IPS DF 6.9 (cell line): ENCODE data around the gene ZSCAN31.
"Not testable (repeated sequence)": the region's sequence is repeated elsewhere in the genome, so short reads cannot be mapped to it uniquely, and the experiment has no call there.

Experiments
- DNase-seq: peaks from one replicate; pipeline ENCODE4 v3.0.0-alpha.2; 2013; ENCODE audit warnings: low read depth, low spot score
- H3K27ac ChIP-seq: one replicate; pipeline ENCODE4 v1.5.1; 2013; ENCODE audit warnings: low read length, control low read depth
- H3K27me3 ChIP-seq: 2 replicates; pipeline ENCODE4 v1.6.1; 2013; ENCODE audit warnings: mild to moderate bottlenecking, low read length; ENCODE audit not compliant: control insufficient read depth, insufficient read depth
- H3K36me3 ChIP-seq: 2 replicates; pipeline ENCODE4 v1.6.1; 2013; ENCODE audit warnings: low read length; ENCODE audit not compliant: control insufficient read depth, insufficient read depth
- H3K4me1 ChIP-seq: 2 replicates; pipeline ENCODE4 v1.6.1; 2013; ENCODE audit warnings: low read length; ENCODE audit not compliant: control insufficient read depth, insufficient read depth
- H3K4me3 ChIP-seq: 2 replicates; pipeline ENCODE4 v1.5.1; 2013; ENCODE audit warnings: mild to moderate bottlenecking, low read length
- H3K9me3 ChIP-seq: 2 replicates; pipeline ENCODE4 v1.6.1; 2013; ENCODE audit warnings: low read length, inconsistent platforms; ENCODE audit not compliant: control insufficient read depth, insufficient read depth
- WGBS: extraction: QIAGEN DNeasy Blood & Tissue Kit; methylation state at CpG from one replicate; pipeline ENCODE4 v1.1.7; 2013; ENCODE audit warnings: mixed read lengths, missing lambda C conversion rate; ENCODE audit not compliant: insufficient read length, insufficient coverage; 5-methylcytosine and 5-hydroxymethylcytosine counted together

The ZSCAN31 gene

GRCh38 chr6:28336284-28337120 lies 554 bp upstream of the ZSCAN31 start:
- H3K4me3 ChIP-seq: peak overlapping the region; percentile 59; the same call in 1 of the 2 replicates
- H3K9me3 ChIP-seq: no peaks in the 10 kb centered on the region
- H3K4me1 ChIP-seq: no peaks in the 10 kb centered on the region
- WGBS: 100% methylated on average over 4 of the region's 24 CpGs
- no peaks in the 10 kb centered on the region for H3K36me3 ChIP-seq
- no peak overlapping the region for H3K27ac ChIP-seq
- DNase-seq: no peak
- no peaks in the 10 kb centered on the region for H3K27me3 ChIP-seq

GRCh38 chr6:28335040-28335563 lies 846 bp downstream of the ZSCAN31 start:
- no CpG with 5 or more reads among the region's 12 CpGs for WGBS
- no peak for DNase-seq
- Histone ChIP-seq H3K4me1 (no peaks in the 10 kb centered on the region), H3K27me3 (no peaks in the 10 kb centered on the region), H3K27ac (no peak overlapping the region), H3K36me3 (no peaks in the 10 kb centered on the region), H3K4me3 (peak overlapping the region; percentile 59; the same call in 1 of the 2 replicates), H3K9me3 (no peaks in the 10 kb centered on the region)

GRCh38 chr6:28334286-28335039 lies 1.5 kb downstream of the ZSCAN31 start:
- DNase-seq: no peak
- Histone ChIP-seq H3K4me1 (no peaks in the 10 kb centered on the region), H3K27me3 (no peaks in the 10 kb centered on the region), H3K9me3 (no peaks in the 10 kb centered on the region), H3K4me3 (peak overlapping the region; percentile 59; the same call in 1 of the 2 replicates), H3K36me3 (no peaks in the 10 kb centered on the region), H3K27ac (no peak overlapping the region)
- 100% methylated on average over 1 of the region's 7 CpGs for WGBS

GRCh38 chr6:28333599-28334018 lies 2.3 kb downstream of the ZSCAN31 start:
- Histone ChIP-seq H3K4me3 (no peak overlapping the region), H3K27me3 (no peaks in the 10 kb centered on the region), H3K27ac (no peak overlapping the region), H3K36me3 (peaks cover 3% of the 10 kb centered on the region; the same call in 1 of the 2 replicates), H3K4me1 (no peaks in the 10 kb centered on the region), H3K9me3 (peaks cover 2% of the 10 kb centered on the region; the same call in 1 of the 2 replicates)
- DNase-seq: no peak
- no CpG with 5 or more reads among the region's 1 CpG for WGBS

GRCh38 chr6:28333047-28333446 lies 2.9 kb downstream of the ZSCAN31 start:
- no peaks in the 10 kb centered on the region for H3K4me1 ChIP-seq
- H3K4me3 ChIP-seq: no peak overlapping the region
- no CpG with 5 or more reads among the region's 2 CpGs for WGBS
- DNase-seq: no peak
- H3K27ac ChIP-seq: no peak overlapping the region
- no peaks in the 10 kb centered on the region for H3K27me3 ChIP-seq
- peaks cover 3% of the 10 kb centered on the region; the same call in 1 of the 2 replicates for H3K36me3 ChIP-seq
- H3K9me3 ChIP-seq: peaks cover 2% of the 10 kb centered on the region; the same call in 1 of the 2 replicates

- no peak overlapping the region for H3K27ac ChIP-seq
- no peaks in the 10 kb centered on the region for H3K4me1 ChIP-seq
- H3K27me3 ChIP-seq: no peaks in the 10 kb centered on the region
- peaks cover 9% of the 10 kb centered on the region for H3K9me3 ChIP-seq
- no CpG with 5 or more reads among the region's 1 CpG for WGBS
- H3K36me3 ChIP-seq: peaks cover 12% of the 10 kb centered on the region
- H3K4me3 ChIP-seq: no peak overlapping the region
- DNase-seq: no peak
Observed at GRCh38 chr6:28330041-28330440, 5.9 kb downstream of the ZSCAN31 start.

GRCh38 chr6:28326371-28326948 lies 9.5 kb downstream of the ZSCAN31 start:
- Histone ChIP-seq H3K27me3 (no peaks in the 10 kb centered on the region), H3K27ac (no peak overlapping the region), H3K4me1 (no peaks in the 10 kb centered on the region), H3K4me3 (no peak overlapping the region), H3K9me3 (peaks cover 9% of the 10 kb centered on the region), H3K36me3 (peaks cover 12% of the 10 kb centered on the region)
- WGBS: no CpG with 5 or more reads among the region's 7 CpGs
- DNase-seq: no peak

GRCh38 chr6:28323813-28324424 lies 12.0 kb downstream of the ZSCAN31 start:
- Histone ChIP-seq H3K4me1 (no peaks in the 10 kb centered on the region), H3K27me3 (no peaks in the 10 kb centered on the region), H3K36me3 (peaks cover 8% of the 10 kb centered on the region), H3K4me3 (no peak overlapping the region), H3K27ac (no peak overlapping the region), H3K9me3 (peaks cover 7% of the 10 kb centered on the region)
- WGBS: no CpG with 5 or more reads among the region's 1 CpG
- no peak for DNase-seq

GRCh38 chr6:28322661-28323060 lies 13.3 kb downstream of the ZSCAN31 start:
- no peak for DNase-seq
- Histone ChIP-seq H3K4me3 (no peak overlapping the region), H3K9me3 (peaks cover 7% of the 10 kb centered on the region), H3K4me1 (no peaks in the 10 kb centered on the region), H3K27ac (no peak overlapping the region), H3K36me3 (peaks cover 8% of the 10 kb centered on the region; the same call in 1 of the 2 replicates), H3K27me3 (no peaks in the 10 kb centered on the region)
- WGBS: no CpG with 5 or more reads among the region's 3 CpGs

GRCh38 chr6:28317866-28318265 lies 18.1 kb downstream of the ZSCAN31 start:
- not testable (repeated sequence) for H3K4me1 ChIP-seq, H3K36me3 ChIP-seq, H3K4me3 ChIP-seq, H3K27ac ChIP-seq, H3K9me3 ChIP-seq, H3K27me3 ChIP-seq, DNase-seq
- WGBS: no CpG with 5 or more reads among the region's 8 CpGs
